A673 (cell line): ENCODE data around the gene XPOT.

Experiments used
- EZH2 ChIP-seq: fragments of 200-600 bp; sonication (generic); IDR thresholded peaks from 2 replicates; pipeline ENCODE4 v1.6.1; 2017; ENCODE audit warnings: borderline replicate concordance, low read depth, mild to moderate bottlenecking, mixed read lengths, antibody characterized with exemption, low read length; ENCODE audit not compliant: poor library complexity, severe bottlenecking
- TF ChIP-seq, protein P1 (sequence below): fragments of 300-800, 200-600 bp; sonication (generic); conservative IDR thresholded peaks from 2 replicates; pipeline ENCODE4 v1.5.1; 2017; ENCODE audit warnings: low read depth, mild to moderate bottlenecking, antibody characterized with exemption, low read length, moderate library complexity, mixed read lengths

- TF ChIP-seq, protein P1, sequence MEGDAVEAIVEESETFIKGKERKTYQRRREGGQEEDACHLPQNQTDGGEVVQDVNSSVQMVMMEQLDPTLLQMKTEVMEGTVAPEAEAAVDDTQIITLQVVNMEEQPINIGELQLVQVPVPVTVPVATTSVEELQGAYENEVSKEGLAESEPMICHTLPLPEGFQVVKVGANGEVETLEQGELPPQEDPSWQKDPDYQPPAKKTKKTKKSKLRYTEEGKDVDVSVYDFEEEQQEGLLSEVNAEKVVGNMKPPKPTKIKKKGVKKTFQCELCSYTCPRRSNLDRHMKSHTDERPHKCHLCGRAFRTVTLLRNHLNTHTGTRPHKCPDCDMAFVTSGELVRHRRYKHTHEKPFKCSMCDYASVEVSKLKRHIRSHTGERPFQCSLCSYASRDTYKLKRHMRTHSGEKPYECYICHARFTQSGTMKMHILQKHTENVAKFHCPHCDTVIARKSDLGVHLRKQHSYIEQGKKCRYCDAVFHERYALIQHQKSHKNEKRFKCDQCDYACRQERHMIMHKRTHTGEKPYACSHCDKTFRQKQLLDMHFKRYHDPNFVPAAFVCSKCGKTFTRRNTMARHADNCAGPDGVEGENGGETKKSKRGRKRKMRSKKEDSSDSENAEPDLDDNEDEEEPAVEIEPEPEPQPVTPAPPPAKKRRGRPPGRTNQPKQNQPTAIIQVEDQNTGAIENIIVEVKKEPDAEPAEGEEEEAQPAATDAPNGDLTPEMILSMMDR = no peak
- no peak for TF ChIP-seq EZH2
Observed at GRCh38 chr12:64402181-64402580, 2.0 kb upstream of the XPOT start.
